ENCODE data around the gene FOXA1. TPM values are rescaled to one million over a fixed set of nuclear protein-coding genes. Genes with fewer than 3 reads are reported as not detected.
A peak's percentile ranks its signal among the peaks of the same experiment; 100 is the strongest.
"Not testable (repeated sequence)": the region's sequence is repeated elsewhere in the genome, so short reads cannot be mapped to it uniquely, and the experiment has no call there.

Gene FOXA1
- total RNA-seq, 2 donors from 2014 or later = 58.4 to 72.0 TPM

DNA sequence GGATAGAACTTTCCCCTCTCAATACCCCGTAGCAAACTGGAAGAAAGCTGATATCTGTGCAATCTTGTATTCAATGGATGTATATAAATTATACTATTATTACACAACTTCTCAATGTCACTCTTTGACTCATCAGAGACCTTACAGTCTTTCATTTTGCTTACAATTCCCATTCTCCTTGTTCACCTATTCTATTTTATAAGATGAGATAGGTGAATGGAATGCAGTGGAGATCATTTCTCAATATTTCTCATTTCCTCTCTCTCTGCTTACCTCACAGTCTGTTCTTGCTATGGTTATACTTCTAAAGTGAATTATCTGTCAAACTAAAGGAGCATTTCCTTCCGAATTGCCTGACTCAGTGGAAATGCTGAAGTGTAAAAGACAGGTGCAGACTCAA is 14.9 kb downstream of the FOXA1 start:
- DNase-seq (no peak), ATAC-seq (no peak)
- intact Hi-C loops (cut with DNase I, micrococcal nuclease) = no loop called here

DNA sequence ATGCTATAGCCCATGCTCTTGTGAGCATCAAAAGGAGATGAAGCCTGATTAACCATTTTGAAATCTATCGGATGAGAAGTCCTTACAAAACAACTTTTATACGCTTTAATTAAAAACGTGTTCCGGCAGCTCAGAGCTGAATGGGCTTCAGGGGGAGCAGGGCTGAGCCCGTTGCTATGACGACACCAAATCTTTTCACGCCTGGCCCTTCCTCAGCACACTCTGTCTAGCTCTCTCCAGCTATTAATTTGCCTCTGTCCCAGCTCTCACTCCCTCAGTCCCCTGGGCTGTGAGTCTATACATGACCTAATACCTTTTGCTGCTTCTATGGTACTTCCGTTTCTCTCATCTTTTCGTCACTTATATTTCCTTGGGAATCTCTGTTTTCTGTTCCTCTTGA is 15.8 kb downstream of the FOXA1 start:
- no peak for DNase-seq
- intact Hi-C loops (cut with DNase I, micrococcal nuclease) = no loop called here
- no peak for ATAC-seq

DNA sequence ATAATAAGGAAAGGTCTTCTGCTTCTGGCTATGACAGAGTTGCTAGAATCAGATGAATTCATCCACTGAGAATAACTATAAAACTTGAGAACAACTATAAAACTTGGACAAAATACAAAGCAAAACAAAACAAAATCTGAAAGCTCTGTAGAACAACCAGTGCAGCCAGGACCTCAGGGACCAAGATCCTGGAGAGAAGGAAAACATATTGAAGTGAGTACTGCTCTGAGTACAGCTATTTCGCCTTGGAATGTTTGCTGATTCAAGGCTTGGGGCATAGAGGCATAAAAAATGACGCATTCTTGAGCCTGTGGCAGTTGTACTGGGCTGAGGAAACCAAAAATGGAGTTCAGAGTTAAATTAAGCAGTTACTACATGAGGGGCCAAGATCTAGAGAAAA is 21.7 kb downstream of the FOXA1 start:
- DNase-seq = no peak
- ATAC-seq = no peak
- intact Hi-C loops (cut with DNase I, micrococcal nuclease) = no loop called here

DNA sequence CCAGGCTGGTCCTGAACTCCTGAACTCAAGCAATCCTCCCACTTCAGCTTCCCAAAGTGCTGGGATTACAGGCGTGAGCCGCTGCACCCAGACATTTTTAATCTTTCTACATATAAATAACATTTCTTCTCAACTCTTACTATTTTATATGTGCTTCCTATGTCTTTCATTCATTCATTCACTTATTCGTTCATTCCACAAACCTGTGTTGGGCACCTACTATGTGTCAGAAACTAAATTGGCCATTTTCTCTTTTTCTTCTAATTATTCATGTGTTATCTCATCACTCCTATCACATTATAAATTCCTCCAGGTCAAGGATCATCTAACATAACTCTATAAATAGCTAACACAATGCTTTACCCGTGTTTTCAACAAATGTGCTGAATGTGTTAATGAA is 23.7 kb downstream of the FOXA1 start:
- DNase-seq (no peak), ATAC-seq (no peak)
- intact Hi-C loops (cut with DNase I, micrococcal nuclease) = no loop called here

DNA sequence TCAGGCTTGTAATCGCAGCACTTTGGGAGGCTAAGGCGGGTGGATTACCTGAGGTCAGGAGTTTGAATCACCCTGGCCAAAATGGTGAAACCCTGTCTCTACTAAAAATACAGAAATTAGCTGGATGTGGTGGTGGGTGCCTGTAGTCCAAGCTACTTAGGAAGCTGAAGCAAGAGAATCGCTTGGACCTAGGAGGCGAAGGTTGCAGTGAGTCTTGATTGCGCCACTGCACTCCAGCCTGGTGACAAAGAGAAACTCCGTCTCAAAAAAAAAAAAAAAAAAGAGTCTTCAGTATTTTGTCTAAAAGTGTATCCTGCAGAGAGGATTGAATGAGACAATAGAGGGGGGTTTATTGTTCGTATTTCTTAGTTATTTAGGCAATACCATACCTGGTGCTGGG is 25.3 kb downstream of the FOXA1 start:
- ATAC-seq (no peak), DNase-seq (no peak)
- intact Hi-C loops (cut with DNase I, micrococcal nuclease) = no loop called here

DNA sequence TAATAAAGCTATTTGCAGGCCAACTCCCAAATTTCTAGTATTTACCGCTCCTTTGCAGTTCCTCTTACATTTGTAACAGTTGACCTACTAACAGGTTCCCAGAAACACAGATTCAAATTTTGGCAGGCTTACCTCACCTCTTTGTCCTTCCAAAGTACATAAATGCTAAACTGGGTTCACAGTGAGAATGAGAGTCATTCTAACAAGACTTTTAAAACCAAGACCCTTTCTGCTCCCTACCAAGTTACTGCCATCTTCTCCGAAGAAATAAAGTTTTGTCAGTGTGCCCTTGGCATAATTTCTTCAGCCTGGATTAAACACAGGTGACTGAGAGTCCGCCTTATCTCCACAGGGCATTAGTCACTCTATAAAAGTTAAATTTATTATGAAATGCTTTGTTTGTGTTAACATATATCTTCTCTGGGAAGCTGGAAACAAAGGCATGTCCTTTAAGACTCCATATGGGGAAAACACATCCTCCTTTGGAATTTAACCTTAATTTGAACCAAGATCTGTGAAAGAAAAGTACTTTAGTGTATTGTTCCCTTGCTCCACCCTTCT is 28.2 kb downstream of the FOXA1 start:
- intact Hi-C loops (cut with DNase I, micrococcal nuclease) = no loop called here
- no peak for DNase-seq
- peak; percentile 80 for ATAC-seq

DNA sequence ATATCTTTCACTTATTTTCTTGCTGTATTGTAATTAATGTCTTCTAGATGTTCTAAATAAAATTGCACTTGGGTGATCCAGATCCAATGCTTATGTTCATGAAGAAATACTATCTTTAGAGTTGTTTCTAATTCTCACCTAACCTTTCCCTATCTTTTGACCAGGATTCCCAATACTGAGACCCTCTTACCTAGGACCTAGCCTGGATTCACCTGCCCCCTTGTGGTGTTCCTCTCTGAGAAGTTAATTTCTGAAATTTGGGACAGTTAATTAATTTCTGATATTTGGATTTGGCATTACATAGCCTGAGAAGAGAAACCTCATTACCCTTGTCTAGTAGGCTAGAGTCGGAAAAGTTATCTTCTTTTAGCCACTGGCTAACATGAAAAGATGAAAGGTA is 29.5 kb downstream of the FOXA1 start:
- ATAC-seq = peak; percentile 11
- intact Hi-C loops (cut with DNase I, micrococcal nuclease) = no loop called here
- no peak for DNase-seq

DNA sequence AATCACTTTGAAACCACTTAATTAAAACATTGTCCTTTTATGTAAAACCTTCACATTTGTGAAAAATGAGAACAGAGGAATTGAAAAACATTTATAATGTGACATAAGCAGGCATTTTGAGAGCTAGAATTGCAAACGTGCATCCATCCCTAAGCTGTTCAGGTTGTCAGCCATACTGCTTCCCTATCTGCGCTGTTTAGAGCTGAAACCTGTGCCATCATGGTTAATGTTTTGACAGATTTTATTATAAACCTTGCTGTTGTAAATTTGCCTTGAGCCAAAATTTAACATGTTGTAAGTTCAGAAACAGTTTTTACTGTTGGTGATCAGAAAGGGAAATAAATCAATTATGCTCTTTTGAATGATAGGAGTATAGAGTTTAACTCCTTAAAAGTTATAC is 31.9 kb downstream of the FOXA1 start:
- ATAC-seq (peak; percentile 65), DNase-seq (peak in 1 of 2 donors; percentile 28)
- intact Hi-C loops (cut with DNase I, micrococcal nuclease) = no loop called here

DNA sequence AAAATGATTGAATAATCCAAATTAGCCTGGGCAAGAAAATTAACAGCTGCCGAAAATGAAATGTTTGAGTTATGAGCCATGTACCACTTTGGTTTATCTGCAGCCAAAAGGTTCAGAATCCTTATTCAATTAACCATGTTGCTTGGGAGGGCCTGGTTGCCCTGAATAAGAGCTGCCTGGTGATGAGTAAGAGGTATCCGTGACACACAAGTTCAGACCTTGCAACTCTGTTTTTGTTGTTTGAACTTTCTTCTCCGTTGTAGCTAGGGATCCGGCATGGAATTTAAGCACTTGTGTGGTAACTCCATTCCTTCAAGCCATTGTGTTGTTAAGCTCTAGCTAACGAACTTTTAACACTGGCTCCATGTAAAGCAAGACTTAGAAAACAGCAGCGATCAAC is 35.7 kb downstream of the FOXA1 start:
- DNase-seq (no peak), ATAC-seq (no peak)
- intact Hi-C loops (cut with DNase I, micrococcal nuclease) = no loop called here

DNA sequence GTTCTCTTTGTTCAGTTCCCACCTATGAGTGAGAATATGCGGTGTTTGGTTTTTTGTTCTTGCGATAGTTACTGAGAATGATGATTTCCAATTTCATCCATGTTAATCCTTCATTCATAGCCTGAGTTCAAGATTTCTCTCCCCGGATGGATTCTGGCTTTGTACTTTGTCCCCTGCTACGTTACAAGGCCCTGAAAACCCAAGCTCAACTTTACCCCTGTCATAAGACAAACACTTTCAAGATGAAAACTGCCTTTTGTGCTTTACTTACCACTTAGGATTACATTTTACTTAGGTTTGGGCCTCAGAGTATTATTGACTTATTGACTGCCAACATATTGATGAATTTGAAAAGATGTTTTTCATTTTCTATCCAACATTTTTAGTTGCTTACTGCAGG is 36.3 kb downstream of the FOXA1 start:
- ATAC-seq (no peak), DNase-seq (no peak)
- intact Hi-C loops (cut with DNase I, micrococcal nuclease) = no loop called here

DNA sequence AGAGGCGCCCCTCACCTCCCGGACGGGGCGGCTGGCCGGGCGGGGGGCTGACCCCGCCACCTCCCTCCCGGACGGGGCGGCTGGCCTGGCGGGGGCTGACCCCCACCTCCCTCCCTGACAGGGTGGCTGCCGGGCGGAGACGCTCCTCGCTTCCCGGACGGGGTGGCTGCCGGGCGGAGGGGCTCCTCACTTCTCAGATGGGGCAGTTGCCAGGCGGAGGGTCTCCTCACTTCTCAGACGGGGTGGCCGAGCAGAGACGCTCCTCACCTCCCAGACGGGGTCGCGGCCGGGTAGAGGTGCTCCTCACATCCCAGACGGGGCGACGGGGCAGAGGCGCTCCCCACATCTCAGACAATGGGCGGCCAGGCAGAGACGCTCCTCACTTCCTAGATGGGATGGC is 39.5 kb downstream of the FOXA1 start:
- DNase-seq; intact Hi-C loops (cut with DNase I, micrococcal nuclease); ATAC-seq: not testable (repeated sequence)

DNA sequence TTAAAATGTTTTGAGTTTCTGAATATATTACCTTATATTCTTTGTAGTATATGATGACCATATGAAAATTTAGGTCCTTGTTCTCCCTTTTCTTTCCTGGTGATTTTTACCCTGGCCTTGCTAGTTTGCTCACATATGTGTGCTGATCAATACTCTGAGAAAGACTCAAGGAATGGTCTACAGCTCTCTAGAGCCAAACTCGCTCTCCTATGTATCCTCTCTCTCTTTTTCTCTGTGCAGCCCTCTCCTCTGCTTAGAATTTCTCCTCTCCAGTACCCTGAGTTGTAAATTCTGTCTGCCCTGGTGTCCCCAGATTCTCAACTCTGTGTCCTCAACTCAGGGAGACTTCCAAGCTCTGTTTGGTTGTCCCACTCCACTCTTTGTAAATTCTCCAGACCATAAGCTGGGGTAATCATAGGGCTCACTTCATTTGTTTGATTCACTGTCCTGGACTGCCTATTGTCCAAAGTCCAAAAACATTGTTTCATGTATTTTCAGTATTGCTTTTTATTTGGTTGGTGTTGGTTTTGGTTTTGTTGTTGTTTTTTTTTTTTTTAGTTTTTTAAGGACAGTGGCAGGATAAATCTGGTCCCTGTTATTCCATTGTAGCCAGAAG is 41.0 kb downstream of the FOXA1 start:
- intact Hi-C loops (cut with DNase I, micrococcal nuclease) = no loop called here
- ATAC-seq (peak; percentile 57), DNase-seq (no peak)

DNA sequence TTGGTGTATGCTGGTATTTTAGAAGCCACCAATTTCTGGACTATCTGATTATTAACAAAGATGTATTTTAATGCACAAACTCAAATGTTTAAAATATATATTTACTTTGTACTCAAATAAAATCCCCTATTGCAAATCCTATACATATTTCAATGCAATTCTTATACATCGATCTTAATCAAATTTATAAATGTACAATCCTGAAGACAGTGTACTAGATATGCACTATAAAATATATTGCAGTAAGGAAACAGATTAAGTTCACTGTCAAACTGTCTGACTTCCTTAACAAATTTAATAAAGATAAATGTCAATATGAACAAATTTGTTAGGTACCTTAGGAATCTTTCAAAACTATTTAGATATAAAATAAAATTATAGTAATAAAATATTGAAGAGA is 43.9 kb downstream of the FOXA1 start:
- DNase-seq = no peak
- intact Hi-C loops (cut with DNase I, micrococcal nuclease) = no loop called here
- no peak for ATAC-seq

DNA sequence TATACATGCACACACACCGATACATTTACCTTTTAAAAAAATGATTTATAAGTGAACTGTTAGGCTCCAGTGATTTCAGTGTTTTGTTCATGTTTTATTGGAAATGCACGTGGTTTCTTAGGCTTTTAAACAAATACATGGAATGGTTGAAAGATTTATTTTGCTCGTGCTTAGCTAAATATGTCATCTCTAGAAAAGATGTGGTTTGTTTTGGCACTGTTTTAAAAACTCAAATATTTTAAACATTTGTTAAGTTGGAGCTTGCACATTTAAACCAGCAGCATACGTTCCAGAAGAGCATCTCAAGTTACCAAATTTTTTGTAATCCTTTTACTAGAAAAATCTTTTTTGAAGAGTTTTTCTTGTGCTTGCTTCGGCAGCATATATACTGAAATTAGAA is 44.5 kb downstream of the FOXA1 start:
- intact Hi-C loops (cut with DNase I, micrococcal nuclease) = no loop called here
- DNase-seq (no peak), ATAC-seq (no peak)

DNA sequence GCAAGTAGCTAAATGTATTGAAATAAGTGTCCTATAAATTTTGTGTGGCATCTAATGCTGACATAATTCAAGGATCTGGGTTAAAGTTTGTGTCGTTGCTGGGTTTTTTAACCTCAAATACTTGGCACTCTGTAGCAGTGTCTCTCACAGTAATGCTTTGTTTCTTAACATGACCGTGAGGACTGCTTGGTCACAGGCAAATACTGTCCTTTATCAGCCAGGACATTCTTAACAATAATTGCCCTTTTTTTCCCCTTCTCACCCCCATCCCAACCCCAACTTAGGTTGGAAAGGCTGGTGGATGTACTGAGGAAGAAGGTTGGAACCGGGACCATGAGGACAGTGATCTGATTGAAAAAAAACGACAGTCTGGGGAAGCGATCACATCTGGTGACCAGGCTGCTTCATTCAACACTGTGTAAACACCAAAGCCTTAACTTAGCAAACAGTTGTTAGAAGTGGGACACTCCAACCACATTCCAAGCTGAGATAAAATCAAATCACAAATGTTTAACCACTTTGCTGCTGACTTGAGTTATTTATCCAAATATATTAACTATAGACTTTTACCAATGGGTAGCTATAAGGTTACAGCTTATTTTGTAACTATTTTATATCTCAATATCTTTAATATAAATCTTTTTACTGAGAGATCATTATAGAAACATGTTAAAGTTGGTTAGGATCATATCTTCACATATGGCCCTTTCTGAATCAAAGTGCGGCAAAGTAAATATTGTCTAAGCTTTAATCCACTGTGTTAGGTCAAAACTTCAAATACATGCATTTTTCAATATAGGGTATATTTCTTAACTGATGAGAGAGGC is 48.2 kb downstream of the FOXA1 start:
- ATAC-seq (peak; percentile 91), DNase-seq (peak in 1 of 2 donors; percentile 25)
- intact Hi-C loops (cut with DNase I, micrococcal nuclease) = no loop called here

DNA sequence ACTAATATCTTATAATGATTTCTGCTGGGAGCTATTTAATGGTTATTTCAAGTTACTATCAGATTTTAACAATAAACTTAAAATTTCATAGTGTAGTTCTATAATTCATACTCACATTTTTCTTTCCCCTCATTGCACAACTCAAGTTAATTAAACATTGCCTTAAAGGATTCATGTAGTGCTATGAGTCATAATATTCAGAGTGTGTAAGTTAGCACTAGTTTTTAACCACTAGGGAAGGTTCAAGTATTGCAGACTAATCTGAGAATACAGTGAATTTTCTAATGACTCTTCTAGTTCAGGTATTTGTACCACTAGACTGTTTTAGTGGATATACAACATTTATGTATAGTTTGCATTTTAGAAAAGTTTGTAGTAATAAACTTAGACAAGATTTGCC is 49.9 kb downstream of the FOXA1 start:
- DNase-seq = no peak
- intact Hi-C loops (cut with DNase I, micrococcal nuclease) = no loop called here
- no peak for ATAC-seq

DNA sequence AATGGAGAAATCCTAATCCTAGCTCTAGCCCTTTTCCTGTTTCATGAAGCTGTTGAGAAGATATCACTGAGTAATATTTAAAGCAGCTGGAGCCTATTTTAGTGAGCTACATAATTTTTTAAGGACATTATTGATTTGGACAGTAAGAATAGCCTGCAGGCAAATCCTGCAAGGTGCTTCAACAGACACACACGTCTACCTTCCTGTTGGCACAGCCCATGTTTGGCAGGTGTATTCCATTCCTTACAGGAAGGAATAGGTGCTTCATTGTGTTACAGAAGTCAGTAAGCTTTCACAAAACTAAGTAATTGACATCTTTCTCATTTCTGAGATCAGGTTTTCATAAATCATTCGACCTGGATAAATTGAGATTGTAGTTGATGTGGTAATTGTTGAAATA is 50.6 kb downstream of the FOXA1 start:
- ATAC-seq = peak; percentile 77
- intact Hi-C loops (cut with DNase I, micrococcal nuclease) = no loop called here
- DNase-seq = peak in 1 of 2 donors; percentile 31

DNA sequence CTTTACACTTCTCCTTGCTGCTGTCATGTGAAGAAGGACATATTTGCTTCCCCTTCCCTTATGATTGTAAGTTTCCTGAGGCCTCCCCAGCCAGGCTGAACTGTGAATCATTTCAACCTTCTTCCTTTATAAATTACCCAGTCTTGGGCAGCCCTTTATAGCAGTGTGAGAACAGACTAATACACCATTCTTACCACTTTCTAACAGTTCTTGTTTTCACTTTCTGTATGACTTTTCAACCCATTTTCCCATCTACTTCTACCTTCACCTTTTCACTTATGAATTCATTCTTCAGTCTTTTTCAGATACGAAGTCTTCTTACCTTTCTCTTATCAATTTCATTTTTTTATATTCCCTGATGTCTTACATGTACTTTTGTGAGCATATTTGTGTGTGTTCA is 55.1 kb downstream of the FOXA1 start:
- intact Hi-C loops (cut with DNase I, micrococcal nuclease) = no loop called here
- ATAC-seq (no peak), DNase-seq (no peak)

All from left colon (tissue), 2 donors.